HG02884 (cell line): Measurements from ENCODE around the gene ACTG2.
A peak's percentile ranks its signal among the peaks of the same experiment; 100 is the strongest.

ENCODE experiments used
- ATAC-seq: cut with Tn5 transposase; IDR thresholded peaks from one replicate; pipeline ENCODE4 v1.9.1; 2021; ENCODE audit warnings: mild to moderate bottlenecking, moderate library complexity; ENCODE audit not compliant: unreplicated experiment

Gene ACTG2

DNA sequence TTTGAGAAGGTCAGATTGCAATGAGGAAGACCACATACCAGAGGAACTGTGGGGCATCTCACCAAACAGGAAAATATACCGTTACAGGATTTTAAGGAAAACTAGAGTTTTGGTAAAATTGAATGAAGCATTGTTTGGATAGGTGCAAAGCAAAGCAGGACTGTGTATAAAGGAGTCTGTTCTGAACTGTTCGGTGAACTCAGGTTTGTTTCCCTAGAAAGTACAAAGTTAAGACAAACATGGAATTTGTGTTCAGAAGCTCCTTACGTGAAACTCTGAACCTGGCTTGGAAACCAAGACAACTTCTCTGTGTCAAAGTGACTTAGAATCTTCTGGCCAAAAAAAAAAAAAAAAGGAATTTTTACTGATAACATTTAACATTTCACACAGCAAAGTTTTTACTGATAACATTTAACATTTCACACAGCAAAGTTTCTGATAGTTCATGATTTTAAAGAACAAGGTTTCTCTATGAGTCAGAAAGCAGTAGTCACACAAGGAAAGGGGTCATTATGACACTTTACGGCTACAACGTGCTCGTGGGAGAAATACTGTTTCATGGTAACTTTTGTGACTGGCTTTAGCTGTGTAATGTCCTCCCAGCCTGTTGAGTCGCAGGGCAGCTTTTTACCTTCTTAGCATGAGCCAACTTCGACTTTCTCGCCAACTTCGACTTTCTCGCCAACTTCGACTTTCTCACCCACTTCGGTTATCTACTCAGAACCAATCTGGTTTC, 70.7 kb downstream of the ACTG2 start:
- ATAC-seq: peak; percentile 76

DNA sequence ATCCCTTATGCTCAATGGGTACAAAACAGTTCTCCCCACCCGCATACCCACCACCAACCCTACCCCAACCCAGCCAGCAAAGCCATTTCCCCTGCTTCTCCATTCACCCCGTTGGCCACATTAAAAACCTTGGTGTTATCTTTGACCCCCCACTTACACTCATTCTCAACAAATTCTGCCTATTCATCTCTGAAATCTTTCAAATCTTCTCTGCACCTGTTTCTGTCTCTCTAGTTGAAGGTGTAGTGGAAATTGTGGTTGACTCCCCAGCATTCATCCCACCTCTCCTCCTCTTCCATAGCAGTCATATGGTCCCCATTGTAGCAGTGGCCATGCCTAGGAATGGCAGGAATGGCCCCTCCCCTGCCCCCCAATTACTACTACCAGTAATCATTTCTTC, 71.4 kb downstream of the ACTG2 start:
- ATAC-seq: peak; percentile 6

GRCh38 chr2:73965053-73965452, 72.2 kb downstream of the ACTG2 start:
- ATAC-seq: no peak

DNA sequence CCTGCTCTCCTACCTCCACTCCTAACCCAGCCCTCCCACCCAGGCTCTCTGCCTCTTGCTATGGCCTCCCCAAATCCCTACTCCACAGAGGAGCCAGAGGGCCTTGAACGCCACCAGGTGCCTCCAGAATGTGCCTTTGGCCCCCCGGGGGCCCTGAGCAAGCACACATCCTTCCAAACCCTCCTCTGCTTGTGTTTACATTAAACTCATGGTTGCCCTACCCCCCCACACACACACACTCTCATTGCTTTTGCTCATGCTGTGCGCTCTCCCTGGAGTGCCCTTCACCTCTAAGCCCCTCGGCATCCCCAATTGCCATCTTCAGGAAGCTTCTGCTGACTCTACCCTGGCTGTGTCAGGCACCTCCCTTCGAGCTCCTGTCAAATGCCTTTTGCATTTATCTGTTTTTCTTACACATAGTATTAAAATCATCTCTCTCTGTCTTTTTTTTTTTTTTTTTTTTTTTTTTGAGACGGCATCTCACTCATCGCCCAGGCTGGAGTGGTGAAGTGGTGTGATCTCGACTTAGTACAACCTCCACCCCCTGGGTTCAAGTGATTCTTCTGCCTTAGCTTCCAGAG, 75.6 kb downstream of the ACTG2 start:
- no peak for ATAC-seq

GRCh38 chr2:73969356-73969755, 76.5 kb downstream of the ACTG2 start:
- no peak for ATAC-seq
